Glomerular endothelial cell (primary cell): Measurements from ENCODE around the gene NEUROD6. TPM values are rescaled to one million over a fixed set of nuclear protein-coding genes. Genes with fewer than 3 reads are reported as not detected.

ENCODE experiments used
- total RNA-seq: library from RNA; depleted of rRNA; stranded (reverse); fragments of >200 nt; gene quantifications from 2 replicates; pipeline ENCODE4 v1.2.3, GENCODE V29; 2015

The NEUROD6 gene
- total RNA-seq, 1 donor from 2014 or later = not detected

Other genes with a start within 250 kb of the NEUROD6 start
- gene ITPRID1, start 173.4 kb upstream of the NEUROD6 start, total RNA-seq = not detected in 2 replicates